HG03108 (cell line): Measurements from ENCODE around the gene ATP1A4.

Source experiments
- ATAC-seq: cut with Tn5 transposase; IDR thresholded peaks from one replicate; pipeline ENCODE4 v1.9.1; 2021; ENCODE audit warnings: moderate library complexity; ENCODE audit not compliant: unreplicated experiment

The ATP1A4 gene

GRCh38 chr1:160139840-160140239 lies 11.6 kb upstream of the ATP1A4 start:
- no peak for ATAC-seq

GRCh38 chr1:160143695-160144094 lies 7.7 kb upstream of the ATP1A4 start:
- no peak for ATAC-seq

- ATAC-seq = no peak
Observed at GRCh38 chr1:160144921-160145320, 6.5 kb upstream of the ATP1A4 start.

- no peak for ATAC-seq
Observed at GRCh38 chr1:160146107-160146506, 5.3 kb upstream of the ATP1A4 start.

GRCh38 chr1:160148121-160148520 lies 3.3 kb upstream of the ATP1A4 start:
- no peak for ATAC-seq

- no peak for ATAC-seq
Observed at GRCh38 chr1:160149233-160149632, 2.2 kb upstream of the ATP1A4 start.

- ATAC-seq = no peak
Observed at GRCh38 chr1:160149716-160150115, 1.7 kb upstream of the ATP1A4 start.

GRCh38 chr1:160154790-160155189 lies 3.4 kb downstream of the ATP1A4 start:
- no peak for ATAC-seq

GRCh38 chr1:160156361-160156760 lies 5.0 kb downstream of the ATP1A4 start:
- ATAC-seq = no peak

- no peak for ATAC-seq
Observed at GRCh38 chr1:160157174-160157573, 5.8 kb downstream of the ATP1A4 start.

GRCh38 chr1:160158031-160158430 lies 6.6 kb downstream of the ATP1A4 start:
- no peak for ATAC-seq

- no peak for ATAC-seq
Observed at GRCh38 chr1:160158534-160158933, 7.1 kb downstream of the ATP1A4 start.

- no peak for ATAC-seq
Observed at GRCh38 chr1:160159846-160160245, 8.4 kb downstream of the ATP1A4 start.

GRCh38 chr1:160161965-160162705 lies 10.7 kb downstream of the ATP1A4 start:
- ATAC-seq = no peak

- ATAC-seq = no peak
Observed at GRCh38 chr1:160162931-160163330, 11.5 kb downstream of the ATP1A4 start.

GRCh38 chr1:160163615-160164014 lies 12.2 kb downstream of the ATP1A4 start:
- no peak for ATAC-seq

GRCh38 chr1:160164121-160164520 lies 12.7 kb downstream of the ATP1A4 start:
- ATAC-seq = no peak

- no peak for ATAC-seq
Observed at GRCh38 chr1:160166166-160166868, 14.9 kb downstream of the ATP1A4 start.

- no peak for ATAC-seq
Observed at GRCh38 chr1:160167056-160167455, 15.7 kb downstream of the ATP1A4 start.

- no peak for ATAC-seq
Observed at GRCh38 chr1:160167580-160167979, 16.2 kb downstream of the ATP1A4 start.

GRCh38 chr1:160168016-160168415 lies 16.6 kb downstream of the ATP1A4 start:
- ATAC-seq = no peak

- ATAC-seq = no peak
Observed at GRCh38 chr1:160168609-160169369, 17.4 kb downstream of the ATP1A4 start.
